Astrocyte (in vitro differentiated cells and primary cell): ENCODE results near the gene SLCO2A1. TPM values are rescaled to one million over a fixed set of nuclear protein-coding genes. Genes with fewer than 3 reads are reported as not detected.

ENCODE experiments used
- DNase-seq: peaks from one replicate; pipeline ENCODE4 v3.0.0-alpha.2; 2010; ENCODE audit warnings: low read depth
- FAIRE-seq: peaks from 2 replicates; lab custom pipeline; 2011; peaks lifted over from hg19 to GRCh38; lab: Jason Lieb, UNC
- H2AFZ ChIP-seq: 2 replicates; pipeline ENCODE4 v1.6.0; 2012; ENCODE audit warnings: low read depth, low read length, inconsistent platforms
- H3K27ac ChIP-seq: 2 replicates; pipeline ENCODE4 v1.5.1; 2011; ENCODE audit warnings: low read depth, low read length, inconsistent platforms
- H3K27me3 ChIP-seq: 2 replicates; pipeline ENCODE4 v1.6.0; 2011; ENCODE audit warnings: low read length, inconsistent platforms; ENCODE audit not compliant: insufficient read depth
- H3K36me3 ChIP-seq: 2 replicates; pipeline ENCODE4 v1.5.1; 2011; ENCODE audit warnings: low read length, inconsistent platforms; ENCODE audit not compliant: insufficient read depth
- H3K4me1 ChIP-seq: 2 replicates; pipeline ENCODE4 v1.5.1; 2011; ENCODE audit warnings: low read length, inconsistent platforms; ENCODE audit not compliant: insufficient read depth
- H3K4me2 ChIP-seq: 2 replicates; pipeline ENCODE4 v1.6.0; 2012; ENCODE audit warnings: low read length, inconsistent platforms
- H3K4me3 ChIP-seq: 2 replicates; pipeline ENCODE4 v1.5.1; 2011; ENCODE audit warnings: low read depth, mild to moderate bottlenecking, low read length, inconsistent platforms; ENCODE audit not compliant: insufficient read depth
- H3K79me2 ChIP-seq: 2 replicates; pipeline ENCODE4 v1.6.0; 2012; ENCODE audit warnings: mild to moderate bottlenecking, low read length, inconsistent platforms; ENCODE audit not compliant: insufficient read depth
- H3K9ac ChIP-seq: 2 replicates; pipeline ENCODE4 v1.6.0; 2012; ENCODE audit warnings: mild to moderate bottlenecking, low read length, inconsistent platforms
- H3K9me3 ChIP-seq: 2 replicates; pipeline ENCODE4 v1.5.1; 2012; ENCODE audit warnings: low read depth, mild to moderate bottlenecking, low read length, inconsistent platforms; ENCODE audit not compliant: insufficient read depth
- H4K20me1 ChIP-seq: 2 replicates; pipeline ENCODE4 v1.6.0; 2012; ENCODE audit warnings: low read length, inconsistent platforms; ENCODE audit not compliant: insufficient read depth
- H3K27ac Mint-ChIP-seq: one replicate; pipeline ENCODE4 v1.8.0; 2021; ENCODE audit warnings: mild to moderate bottlenecking, mixed read lengths; ENCODE audit not compliant: unreplicated experiment
- H3K27me3 Mint-ChIP-seq: one replicate; pipeline ENCODE4 v1.8.0; 2021; ENCODE audit warnings: low read depth, mixed read lengths; ENCODE audit not compliant: unreplicated experiment
- H3K36me3 Mint-ChIP-seq: one replicate; pipeline ENCODE4 v1.8.0; 2021; ENCODE audit warnings: low read depth, mixed read lengths; ENCODE audit not compliant: unreplicated experiment
- H3K4me1 Mint-ChIP-seq: one replicate; pipeline ENCODE4 v1.8.0; 2021; ENCODE audit warnings: low read depth, mixed read lengths; ENCODE audit not compliant: unreplicated experiment
- H3K4me3 Mint-ChIP-seq: one replicate; pipeline ENCODE4 v1.8.0; 2021; ENCODE audit warnings: mild to moderate bottlenecking, moderate library complexity, mixed read lengths; ENCODE audit not compliant: unreplicated experiment
- H3K9me3 Mint-ChIP-seq: one replicate; pipeline ENCODE4 v1.8.0; 2021; ENCODE audit warnings: mild to moderate bottlenecking, mixed read lengths; ENCODE audit not compliant: unreplicated experiment
- CTCF ChIP-seq: IDR thresholded peaks from 2 replicates; pipeline ENCODE4 v1.5.1; 2011; ENCODE audit warnings: low read depth, mild to moderate bottlenecking, inconsistent platforms, low read length, moderate library complexity; ENCODE audit not compliant: insufficient read depth
- EZH2 ChIP-seq: IDR thresholded peaks from 2 replicates; pipeline ENCODE4 v1.6.1; 2012; ENCODE audit warnings: mild to moderate bottlenecking, low read length, inconsistent platforms; ENCODE audit not compliant: insufficient read depth
- total RNA-seq: library from RNA; stranded (reverse); gene quantifications from 2 replicates; pipeline ENCODE4 v1.2.1, GENCODE V29; 2021

Gene SLCO2A1
- total RNA-seq, 1 donor from 2014 or later = 2.1 TPM

- no peak overlapping the region for H3K27ac Mint-ChIP-seq
- H3K9me3 Mint-ChIP-seq = peaks cover 12% of the 10 kb centered on the region
- H3K36me3 Mint-ChIP-seq = peaks cover 5% of the 10 kb centered on the region
- H3K27me3 Mint-ChIP-seq = peaks cover 18% of the 10 kb centered on the region
- FAIRE-seq = no peak
- no peaks in the 10 kb centered on the region for H3K4me1 Mint-ChIP-seq
- H3K4me1 ChIP-seq = no peaks in the 10 kb centered on the region
- no peak overlapping the region for H3K4me2 ChIP-seq
- DNase-seq = no peak
- no peaks in the 10 kb centered on the region for H3K27me3 ChIP-seq
- no peak overlapping the region for H2AFZ ChIP-seq
- TF ChIP-seq CTCF (no peak), EZH2 (no peak)
- no peaks in the 10 kb centered on the region for H3K36me3 ChIP-seq
- no peaks in the 10 kb centered on the region for H3K79me2 ChIP-seq
- peaks cover 6% of the 10 kb centered on the region for H3K9me3 ChIP-seq
- H3K4me3 ChIP-seq = no peak overlapping the region
- no peak overlapping the region for H3K4me3 Mint-ChIP-seq
- H3K9ac ChIP-seq = no peak overlapping the region
- no peaks in the 10 kb centered on the region for H4K20me1 ChIP-seq
- H3K27ac ChIP-seq = no peak overlapping the region
These were observed 18.7 kb upstream of the SLCO2A1 start for GRCh38 chr3:134048278-134048996.

GRCh38 chr3:134044459-134044858 is 14.7 kb upstream of the SLCO2A1 start:
- FAIRE-seq = no peak

More at GRCh38 chr3:134044459-134044858, 14.7 kb upstream of the SLCO2A1 start:
- Histone ChIP-seq H3K36me3 (no peaks in the 10 kb centered on the region), H3K27ac (no peak overlapping the region), H3K9ac (no peak overlapping the region), H3K4me1 (no peaks in the 10 kb centered on the region), H2AFZ (no peak overlapping the region), H3K4me2 (no peak overlapping the region), H3K27me3 (no peaks in the 10 kb centered on the region), H3K4me3 (no peak overlapping the region), H3K79me2 (no peaks in the 10 kb centered on the region), H3K9me3 (peaks cover 6% of the 10 kb centered on the region), H4K20me1 (no peaks in the 10 kb centered on the region)
- Mint-ChIP-seq H3K27me3 (peaks cover 13% of the 10 kb centered on the region), H3K4me3 (no peak overlapping the region), H3K9me3 (peaks cover 12% of the 10 kb centered on the region), H3K27ac (no peak overlapping the region), H3K4me1 (no peaks in the 10 kb centered on the region), H3K36me3 (peaks cover 5% of the 10 kb centered on the region)
- no peak for DNase-seq
- TF ChIP-seq EZH2 (no peak), CTCF (no peak)
